Measurements from ENCODE around the gene MAP3K3.

GRCh38 chr17:63703029-63703428, 80.8 kb downstream of the MAP3K3 start:
- TF ChIP-seq, protein P1, sequence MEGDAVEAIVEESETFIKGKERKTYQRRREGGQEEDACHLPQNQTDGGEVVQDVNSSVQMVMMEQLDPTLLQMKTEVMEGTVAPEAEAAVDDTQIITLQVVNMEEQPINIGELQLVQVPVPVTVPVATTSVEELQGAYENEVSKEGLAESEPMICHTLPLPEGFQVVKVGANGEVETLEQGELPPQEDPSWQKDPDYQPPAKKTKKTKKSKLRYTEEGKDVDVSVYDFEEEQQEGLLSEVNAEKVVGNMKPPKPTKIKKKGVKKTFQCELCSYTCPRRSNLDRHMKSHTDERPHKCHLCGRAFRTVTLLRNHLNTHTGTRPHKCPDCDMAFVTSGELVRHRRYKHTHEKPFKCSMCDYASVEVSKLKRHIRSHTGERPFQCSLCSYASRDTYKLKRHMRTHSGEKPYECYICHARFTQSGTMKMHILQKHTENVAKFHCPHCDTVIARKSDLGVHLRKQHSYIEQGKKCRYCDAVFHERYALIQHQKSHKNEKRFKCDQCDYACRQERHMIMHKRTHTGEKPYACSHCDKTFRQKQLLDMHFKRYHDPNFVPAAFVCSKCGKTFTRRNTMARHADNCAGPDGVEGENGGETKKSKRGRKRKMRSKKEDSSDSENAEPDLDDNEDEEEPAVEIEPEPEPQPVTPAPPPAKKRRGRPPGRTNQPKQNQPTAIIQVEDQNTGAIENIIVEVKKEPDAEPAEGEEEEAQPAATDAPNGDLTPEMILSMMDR (IDR thresholded peaks at IDR 0.05): no peak
- TF ChIP-seq EP300 (IDR thresholded peaks at IDR 0.05): no peak
- TF ChIP-seq POLR2A (IDR thresholded peaks at IDR 0.05): no peak
- TF ChIP-seq POLR2AphosphoS5 (IDR thresholded peaks at IDR 0.05): no peak

All from suprapubic skin (tissue), 4 donors.